Endothelial cell of umbilical vein (primary cell): Measurements from ENCODE around the gene MFSD6L.

Experiments
- EZH2 ChIP-seq: IDR thresholded peaks from 2 replicates; pipeline ENCODE4 v1.6.1; 2012; ENCODE audit warnings: borderline replicate concordance, low read depth, mild to moderate bottlenecking, moderate library complexity, low read length, inconsistent platforms; ENCODE audit not compliant: severe bottlenecking
- GATA2 ChIP-seq: IDR thresholded peaks from 2 replicates; pipeline ENCODE4 v1.7.0; 2011; ENCODE audit warnings: low read depth, mild to moderate bottlenecking, moderate library complexity, mixed read lengths, low read length; ENCODE audit not compliant: insufficient read length, insufficient read depth
- JUN ChIP-seq: IDR thresholded peaks from 2 replicates; pipeline ENCODE4 v1.6.1; 2011; ENCODE audit warnings: borderline replicate concordance, low read depth; ENCODE audit not compliant: insufficient read length, insufficient read depth
- MAX ChIP-seq: IDR thresholded peaks from 2 replicates; pipeline ENCODE4 v1.6.1; 2011; ENCODE audit not compliant: insufficient read depth, insufficient read length
- MYC ChIP-seq: IDR thresholded peaks from one replicate; pipeline ENCODE4 v1.6.1; 2011; ENCODE audit warnings: mild to moderate bottlenecking, low read depth, low read length
- POLR2A ChIP-seq: IDR thresholded peaks from 2 replicates; pipeline ENCODE4 v1.6.1; 2012; ENCODE audit warnings: low read depth, mild to moderate bottlenecking, control low read depth, low read length
- POLR2AphosphoS5 ChIP-seq: IDR thresholded peaks from 2 replicates; pipeline ENCODE4 v1.6.1; 2012; ENCODE audit warnings: low read depth, mild to moderate bottlenecking, control low read depth, low read length, moderate library complexity; ENCODE audit not compliant: insufficient read depth
- TF ChIP-seq, protein P1 (sequence below), 2 donors: IDR thresholded peaks; 1 replicate in 1 of 2; 2 replicates in 1 of 2; pipeline ENCODE4 v1.5.1; 2011; ENCODE audit warnings: low read length in 2 of 2, mild to moderate bottlenecking in 2 of 2, moderate library complexity in 2 of 2, control low read depth in 1 of 2, inconsistent platforms in 1 of 2, low read depth in 1 of 2; ENCODE audit not compliant: insufficient read depth in 1 of 2; ENCODE audit errors: extremely low read depth in 1 of 2

DNA sequence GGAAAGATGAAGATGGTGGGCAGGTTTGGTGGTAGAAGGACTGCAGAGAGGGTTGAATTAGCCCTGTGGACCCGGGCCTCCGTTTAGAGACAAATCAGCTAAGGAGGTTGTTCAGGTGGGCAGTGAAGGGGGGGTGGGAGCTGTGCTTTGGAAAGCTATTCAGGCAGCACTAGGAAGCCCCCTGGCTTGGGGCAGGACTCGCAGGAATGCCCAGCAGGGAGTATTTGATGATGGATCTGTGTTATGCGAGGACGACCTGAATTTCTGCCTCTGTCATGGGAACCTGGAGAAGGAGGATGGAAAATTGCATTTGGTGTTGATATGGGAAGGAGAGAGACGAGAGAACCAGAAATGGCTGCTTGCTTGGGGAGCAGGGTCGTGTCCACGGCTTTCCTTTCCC lies 44.3 kb downstream of the MFSD6L start:
- TF ChIP-seq MAX (no peak), POLR2A (no peak), EZH2 (no peak), POLR2AphosphoS5 (no peak), MYC (no peak), GATA2 (no peak), JUN (no peak)
- TF ChIP-seq, protein P1, sequence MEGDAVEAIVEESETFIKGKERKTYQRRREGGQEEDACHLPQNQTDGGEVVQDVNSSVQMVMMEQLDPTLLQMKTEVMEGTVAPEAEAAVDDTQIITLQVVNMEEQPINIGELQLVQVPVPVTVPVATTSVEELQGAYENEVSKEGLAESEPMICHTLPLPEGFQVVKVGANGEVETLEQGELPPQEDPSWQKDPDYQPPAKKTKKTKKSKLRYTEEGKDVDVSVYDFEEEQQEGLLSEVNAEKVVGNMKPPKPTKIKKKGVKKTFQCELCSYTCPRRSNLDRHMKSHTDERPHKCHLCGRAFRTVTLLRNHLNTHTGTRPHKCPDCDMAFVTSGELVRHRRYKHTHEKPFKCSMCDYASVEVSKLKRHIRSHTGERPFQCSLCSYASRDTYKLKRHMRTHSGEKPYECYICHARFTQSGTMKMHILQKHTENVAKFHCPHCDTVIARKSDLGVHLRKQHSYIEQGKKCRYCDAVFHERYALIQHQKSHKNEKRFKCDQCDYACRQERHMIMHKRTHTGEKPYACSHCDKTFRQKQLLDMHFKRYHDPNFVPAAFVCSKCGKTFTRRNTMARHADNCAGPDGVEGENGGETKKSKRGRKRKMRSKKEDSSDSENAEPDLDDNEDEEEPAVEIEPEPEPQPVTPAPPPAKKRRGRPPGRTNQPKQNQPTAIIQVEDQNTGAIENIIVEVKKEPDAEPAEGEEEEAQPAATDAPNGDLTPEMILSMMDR (IDR thresholded peaks at IDR 0.05; ENCODE audit: extremely low read depth in 1 of 2, insufficient read depth in 1 of 2, low read depth in 1 of 2, low read length in 2 of 2), result no peak
